Activated naive CD8-positive, alpha-beta T cell treated with anti-CD3 and anti-CD28 coated beads, Interleukin-2, amount 10 ng/mL, durations not matched to agents 7 days and 5 days (primary cell): ENCODE data around the gene UBP1. TPM values are rescaled to one million over a fixed set of nuclear protein-coding genes. Genes with fewer than 3 reads are reported as not detected.
"Not testable (repeated sequence)": the region's sequence is repeated elsewhere in the genome, so short reads cannot be mapped to it uniquely, and the experiment has no call there.

ENCODE experiments used
- ATAC-seq: fragments of 150-1000 bp; cut with Tn5 transposase; one replicate; pipeline ENCODE4 v1.10.0; 2021; ENCODE audit warnings: low read depth, moderate library complexity
- POLR2A ChIA-PET: fragments of 350-600 bp; sonication (Branson Sonifier 250); formaldehyde crosslinking; loops from one replicate; lab custom pipeline; 2021; ENCODE audit warnings: antibody characterized with exemption; lab: Charles Lee
- DNase-seq: peaks from one replicate; pipeline ENCODE4 v3.0.0; 2021
- H3K27ac Mint-ChIP-seq: one replicate; pipeline ENCODE4 v1.8.0; 2022; ENCODE audit warnings: mild to moderate bottlenecking, mixed read lengths
- H3K27me3 Mint-ChIP-seq: one replicate; pipeline ENCODE4 v1.8.0; 2022; ENCODE audit warnings: mild to moderate bottlenecking, moderate library complexity, mixed read lengths
- H3K36me3 Mint-ChIP-seq: one replicate; pipeline ENCODE4 v1.8.0; 2021; ENCODE audit warnings: mild to moderate bottlenecking, mixed read lengths
- H3K4me1 Mint-ChIP-seq: one replicate; pipeline ENCODE4 v1.8.0; 2021; ENCODE audit warnings: mixed read lengths
- H3K4me3 Mint-ChIP-seq: one replicate; pipeline ENCODE4 v1.8.0; 2022; ENCODE audit warnings: mild to moderate bottlenecking, moderate library complexity, mixed read lengths
- H3K9me3 Mint-ChIP-seq: one replicate; pipeline ENCODE4 v1.8.0; 2021; ENCODE audit warnings: mixed read lengths
- total RNA-seq, 2 experiments: library from RNA; stranded (reverse); gene quantifications; one replicate each; pipeline ENCODE4 v1.2.3, GENCODE V29; 2021

The UBP1 gene, protein sequence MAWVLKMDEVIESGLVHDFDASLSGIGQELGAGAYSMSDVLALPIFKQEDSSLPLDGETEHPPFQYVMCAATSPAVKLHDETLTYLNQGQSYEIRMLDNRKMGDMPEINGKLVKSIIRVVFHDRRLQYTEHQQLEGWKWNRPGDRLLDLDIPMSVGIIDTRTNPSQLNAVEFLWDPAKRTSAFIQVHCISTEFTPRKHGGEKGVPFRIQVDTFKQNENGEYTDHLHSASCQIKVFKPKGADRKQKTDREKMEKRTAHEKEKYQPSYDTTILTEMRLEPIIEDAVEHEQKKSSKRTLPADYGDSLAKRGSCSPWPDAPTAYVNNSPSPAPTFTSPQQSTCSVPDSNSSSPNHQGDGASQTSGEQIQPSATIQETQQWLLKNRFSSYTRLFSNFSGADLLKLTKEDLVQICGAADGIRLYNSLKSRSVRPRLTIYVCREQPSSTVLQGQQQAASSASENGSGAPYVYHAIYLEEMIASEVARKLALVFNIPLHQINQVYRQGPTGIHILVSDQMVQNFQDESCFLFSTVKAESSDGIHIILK
- total RNA-seq: 10 to 100 TPM; 66.8 to 73.9 TPM

DNA sequence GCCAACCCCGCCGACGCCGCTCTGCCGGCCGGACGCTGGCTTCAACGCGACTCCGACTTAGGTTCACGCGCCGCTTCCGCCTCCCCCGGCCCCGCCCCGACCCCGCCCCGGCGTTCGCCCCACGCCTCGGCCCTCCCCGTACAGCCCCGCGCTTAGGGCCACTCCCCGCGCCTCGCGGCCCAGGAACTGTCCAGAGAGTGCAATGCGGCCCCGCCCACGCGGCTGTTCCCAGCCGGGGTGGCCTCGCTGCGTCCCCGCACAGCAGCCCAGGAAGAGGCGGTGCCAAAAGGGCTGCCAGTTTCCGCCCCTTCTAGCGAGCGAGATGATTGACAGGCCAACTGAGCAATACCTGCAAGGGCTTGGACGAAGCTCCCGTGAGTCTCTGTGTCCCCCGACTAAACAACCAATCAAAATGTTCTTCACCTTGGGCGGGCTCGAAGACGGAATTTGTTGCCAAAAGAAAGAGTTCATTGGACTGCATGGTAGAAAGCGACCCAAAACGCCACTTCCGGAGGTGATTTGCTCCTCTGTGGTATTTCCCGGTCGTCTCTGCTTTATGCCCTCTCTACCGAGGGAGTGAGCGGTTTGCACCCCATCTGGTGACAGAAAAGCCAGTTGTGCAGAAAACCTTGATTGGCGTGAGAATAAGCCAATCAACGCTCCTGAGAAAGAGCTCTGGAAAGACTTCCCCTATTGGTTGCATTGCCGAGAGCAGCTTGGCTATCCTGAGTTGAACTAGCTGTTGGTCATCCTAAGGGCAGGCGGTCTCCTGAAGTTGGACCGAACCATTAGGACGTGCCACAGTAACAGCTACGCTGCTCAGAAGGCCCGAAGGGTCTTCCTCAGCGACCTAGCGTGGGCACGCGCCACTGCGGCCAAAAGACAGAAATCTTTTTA, at the start of gene UBP1:
Gene UBP1 (minus strand): TSS at position 78 of the 897 bp plus-strand sequence. CDS start 557 bp downstream, outside the sequence.
- Mint-ChIP-seq H3K4me3 (peak within 1 kb of the TSS; percentile 100), H3K9me3 (no peaks in the 10 kb centered on the region), H3K36me3 (peaks cover 3% of the 10 kb centered on the region), H3K4me1 (peaks cover 36% of the 10 kb centered on the region), H3K27me3 (no peaks in the 10 kb centered on the region), H3K27ac (peak within 1 kb of the TSS; percentile 100)
- DNase-seq: peak; percentile 98
- peak; percentile 89 for ATAC-seq
- POLR2A ChIA-PET: interaction anchor here (0.6 to 3.0 kb wide), 16 partner anchors 11 to 1908 kb away, joined by 3 to 20 read pairs (median 3); partner anchors contain the start of genes PDCD6IP and STT3B

DNA sequence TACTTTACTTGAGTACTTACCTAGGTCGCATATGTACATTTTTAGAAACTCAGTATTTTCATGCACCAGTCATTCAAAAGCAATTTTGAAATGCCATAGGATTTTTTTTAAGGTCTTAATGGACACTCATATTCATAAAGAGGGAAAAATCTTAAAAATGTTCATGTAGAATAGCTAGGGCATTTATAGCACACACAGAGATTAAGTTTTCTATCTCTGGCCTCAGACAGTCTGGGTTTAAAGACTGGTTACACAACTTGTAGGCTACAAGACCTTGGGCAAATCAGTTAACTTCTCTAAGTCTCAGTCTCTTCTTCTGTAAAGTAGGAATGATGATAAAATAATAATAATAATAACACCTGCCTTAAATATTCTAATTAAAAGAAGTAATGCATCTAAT, 48.5 kb upstream of the UBP1 start:
- DNase-seq: no peak
- Mint-ChIP-seq H3K9me3 (peaks cover 3% of the 10 kb centered on the region), H3K4me1 (no peaks in the 10 kb centered on the region), H3K27ac (no peak overlapping the region), H3K27me3 (no peaks in the 10 kb centered on the region), H3K36me3 (no peaks in the 10 kb centered on the region), H3K4me3 (no peak overlapping the region)
- no peak for ATAC-seq
- POLR2A ChIA-PET: no interaction called here

DNA sequence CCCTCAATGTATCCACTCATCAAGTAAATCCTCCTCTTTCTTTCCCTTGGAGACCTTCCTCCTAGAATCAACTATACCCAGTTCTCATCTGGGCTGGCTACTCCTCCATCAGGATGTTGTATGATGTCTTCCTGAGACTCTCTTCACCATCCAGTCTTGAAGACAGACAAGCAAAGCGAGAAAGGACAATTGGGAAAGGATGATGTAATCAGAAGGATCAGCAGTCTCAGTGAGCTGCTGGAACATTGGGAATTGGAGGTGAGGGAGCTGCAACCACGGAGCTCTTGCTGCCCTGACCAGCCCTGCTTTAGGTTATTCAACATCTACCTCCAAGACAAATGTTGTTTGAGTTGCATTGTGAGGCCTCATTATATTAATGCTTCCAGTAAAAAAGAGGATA, 48.0 kb upstream of the UBP1 start:
- Mint-ChIP-seq H3K4me3 (no peak overlapping the region), H3K27ac (no peak overlapping the region), H3K36me3 (no peaks in the 10 kb centered on the region), H3K27me3 (no peaks in the 10 kb centered on the region), H3K4me1 (no peaks in the 10 kb centered on the region), H3K9me3 (peaks cover 3% of the 10 kb centered on the region)
- POLR2A ChIA-PET: no interaction called here
- DNase-seq (no peak), ATAC-seq (no peak)

DNA sequence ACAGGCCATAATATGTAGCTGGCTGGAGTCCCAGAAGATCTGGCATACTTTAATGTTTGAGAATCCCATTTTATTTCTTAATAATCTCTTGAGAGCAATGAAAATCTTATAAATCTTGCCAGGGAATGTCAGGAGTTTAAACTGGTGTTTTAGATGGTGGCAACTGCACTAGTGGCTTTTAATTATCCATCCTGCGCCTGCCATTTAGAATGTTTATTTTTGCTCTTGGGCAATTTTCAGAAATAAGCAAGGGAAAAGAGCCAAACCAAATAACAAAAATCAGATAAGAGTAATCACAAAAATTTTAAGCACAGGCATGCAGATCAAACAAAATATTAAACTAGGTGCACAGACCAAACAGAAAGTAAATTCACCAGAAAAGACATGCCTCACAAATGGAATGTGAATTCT, 41.9 kb upstream of the UBP1 start:
- no peak for ATAC-seq
- Mint-ChIP-seq H3K4me1 (no peaks in the 10 kb centered on the region), H3K27ac (no peak overlapping the region), H3K36me3 (peaks cover 4% of the 10 kb centered on the region), H3K4me3 (no peak overlapping the region), H3K27me3 (no peaks in the 10 kb centered on the region), H3K9me3 (peaks cover 8% of the 10 kb centered on the region)
- POLR2A ChIA-PET: no interaction called here
- no peak for DNase-seq

DNA sequence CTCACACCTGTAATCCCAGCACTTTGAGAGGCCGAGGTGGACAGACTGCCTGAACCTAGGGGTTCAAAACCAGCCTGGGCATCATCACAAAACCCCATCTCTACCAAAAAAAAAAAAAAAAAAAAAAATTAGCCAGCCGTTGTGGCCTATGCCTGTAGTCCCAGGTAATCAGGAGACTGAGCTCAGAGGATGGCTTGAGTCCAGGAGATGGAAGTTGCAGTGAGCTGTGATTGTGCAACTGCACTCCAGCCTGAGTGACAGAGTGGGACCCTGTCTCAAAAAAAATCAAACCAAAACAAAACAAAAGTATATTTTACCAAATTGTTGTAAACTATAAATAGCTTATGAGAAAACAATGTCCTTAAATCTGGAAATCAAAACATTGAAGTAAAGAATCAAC, 34.7 kb upstream of the UBP1 start:
- DNase-seq (no peak), ATAC-seq (no peak)

DNA sequence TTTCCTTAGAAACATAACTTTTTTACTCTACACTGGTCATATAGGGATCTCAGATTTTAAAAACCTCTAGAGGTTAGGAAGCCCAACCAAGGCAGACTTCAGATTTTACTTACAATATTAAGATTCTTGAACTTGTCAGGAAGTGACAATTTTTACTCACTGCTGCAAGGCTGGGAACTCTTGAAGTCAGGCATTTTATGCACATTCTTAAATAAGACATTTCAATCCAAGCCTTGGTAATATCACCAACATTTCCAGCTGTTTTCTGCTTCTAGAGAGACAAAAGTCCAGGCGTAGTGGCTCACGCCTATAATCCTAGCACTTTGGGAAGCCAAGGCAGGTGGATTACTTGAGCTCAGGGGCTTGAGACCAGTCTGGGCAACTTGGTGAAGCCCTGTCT, 33.6 kb upstream of the UBP1 start:
- Mint-ChIP-seq H3K4me1 (peaks cover 1% of the 10 kb centered on the region), H3K9me3 (no peaks in the 10 kb centered on the region), H3K4me3 (no peak overlapping the region), H3K36me3 (no peaks in the 10 kb centered on the region), H3K27ac (no peak overlapping the region), H3K27me3 (no peaks in the 10 kb centered on the region)
- POLR2A ChIA-PET: no interaction called here
- ATAC-seq (no peak), DNase-seq (no peak)

More for the DNA sequence above, 34.7 kb upstream of the UBP1 start:
- POLR2A ChIA-PET: no interaction called here
- Mint-ChIP-seq H3K4me1 (peaks cover 1% of the 10 kb centered on the region), H3K4me3 (no peak overlapping the region), H3K27ac (no peak overlapping the region), H3K9me3 (no peaks in the 10 kb centered on the region), H3K27me3 (no peaks in the 10 kb centered on the region), H3K36me3 (no peaks in the 10 kb centered on the region)

DNA sequence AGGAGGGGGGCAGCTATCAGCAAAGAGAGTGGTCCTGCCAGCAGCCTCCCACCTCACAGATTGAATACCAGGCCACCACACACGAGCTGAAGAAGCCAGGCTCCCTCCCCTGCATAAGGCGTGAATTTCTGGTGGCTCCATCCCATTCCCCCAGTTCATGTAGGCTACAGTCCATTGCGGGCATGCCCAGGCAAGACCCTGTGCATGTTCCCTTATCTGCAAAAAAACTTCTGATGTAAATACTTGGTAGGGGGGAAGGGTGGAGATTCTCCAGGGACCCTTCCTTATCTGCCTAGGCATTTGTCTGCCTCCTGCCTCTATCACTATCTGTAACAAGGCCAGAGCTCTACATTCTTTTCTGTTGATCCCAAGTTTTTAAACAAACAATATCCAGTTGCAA, 27.6 kb upstream of the UBP1 start:
- Mint-ChIP-seq H3K4me3 (no peak overlapping the region), H3K27ac (no peak overlapping the region), H3K27me3 (no peaks in the 10 kb centered on the region), H3K4me1 (no peaks in the 10 kb centered on the region), H3K9me3 (peaks cover 9% of the 10 kb centered on the region), H3K36me3 (peaks cover 10% of the 10 kb centered on the region)
- POLR2A ChIA-PET: interaction anchor here (0.7 kb wide), 1 partner anchor 304 kb away, joined by 3 read pairs; no protein-coding TSS in a partner anchor
- DNase-seq (no peak), ATAC-seq (no peak)

DNA sequence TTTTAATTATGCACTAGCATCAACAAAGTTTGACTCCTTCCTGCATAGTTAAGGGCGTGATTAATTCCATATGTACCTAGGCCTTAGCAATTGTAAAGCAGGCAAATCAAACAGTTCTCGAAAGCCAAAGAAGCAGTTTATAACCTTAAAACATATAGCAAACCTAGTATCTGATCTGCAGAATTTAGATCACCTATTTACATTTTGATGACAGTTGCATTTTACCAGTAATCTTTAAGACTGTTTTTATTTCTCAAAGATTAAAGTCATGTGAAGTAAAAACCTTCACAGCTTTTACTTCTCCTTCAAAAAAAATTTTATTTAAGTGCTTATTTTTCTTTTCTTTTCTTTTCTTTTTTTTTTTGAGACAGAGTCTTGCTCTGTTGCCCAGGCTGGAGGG, 20.9 kb upstream of the UBP1 start:
- ATAC-seq (no peak), DNase-seq (no peak)
- Mint-ChIP-seq H3K4me1 (no peaks in the 10 kb centered on the region), H3K4me3 (no peak overlapping the region), H3K27ac (no peak overlapping the region), H3K27me3 (no peaks in the 10 kb centered on the region), H3K9me3 (peaks cover 17% of the 10 kb centered on the region), H3K36me3 (peaks cover 5% of the 10 kb centered on the region)
- POLR2A ChIA-PET: no interaction called here

DNA sequence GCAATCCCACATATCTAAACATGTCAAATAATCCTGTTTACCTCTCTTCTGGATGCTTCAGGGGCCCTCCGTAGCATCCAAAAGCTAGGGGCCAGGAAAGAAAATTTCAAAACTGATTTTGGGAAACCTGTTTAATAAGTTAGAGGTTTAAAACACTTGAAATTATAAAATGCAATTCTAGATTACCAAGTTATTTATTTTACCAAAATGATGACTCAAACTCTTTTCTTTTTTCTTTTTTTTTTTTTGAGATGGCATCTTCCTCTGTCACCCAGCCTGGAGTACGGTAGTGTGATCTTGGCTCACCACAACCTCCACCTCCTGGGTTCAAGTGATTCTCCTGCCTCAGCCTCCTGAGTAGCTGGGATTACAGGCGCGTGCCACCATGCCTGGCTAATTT, 19.4 kb upstream of the UBP1 start:
- peaks cover 17% of the 10 kb centered on the region for H3K9me3 Mint-ChIP-seq
- ATAC-seq, DNase-seq, H3K4me3 Mint-ChIP-seq, H3K27me3 Mint-ChIP-seq, H3K36me3 Mint-ChIP-seq, H3K4me1 Mint-ChIP-seq, H3K27ac Mint-ChIP-seq, POLR2A ChIA-PET: not testable (repeated sequence)

DNA sequence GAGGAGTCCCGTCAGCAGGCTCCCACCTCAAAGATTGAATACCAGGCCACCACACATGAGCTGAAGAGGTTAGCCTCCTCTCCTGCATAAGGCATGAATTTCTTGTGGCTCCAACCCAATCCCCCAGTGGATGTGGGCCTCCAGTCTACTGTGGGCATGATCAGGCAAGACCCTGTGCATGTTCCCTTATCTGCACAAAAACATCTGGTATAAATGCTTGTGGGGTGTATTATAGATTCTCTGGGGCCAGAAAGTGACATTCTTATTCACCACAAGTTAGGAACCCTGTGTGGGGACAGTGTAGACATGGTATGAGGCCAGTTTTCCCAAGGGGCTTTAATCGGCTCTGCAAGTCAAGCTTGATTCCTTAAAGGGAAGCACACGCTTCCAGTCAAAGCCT, 18.2 kb upstream of the UBP1 start:
- Mint-ChIP-seq H3K9me3 (peaks cover 22% of the 10 kb centered on the region), H3K4me1 (peaks cover 6% of the 10 kb centered on the region), H3K27me3 (no peaks in the 10 kb centered on the region), H3K4me3 (no peak overlapping the region), H3K36me3 (peaks cover 10% of the 10 kb centered on the region), H3K27ac (no peak overlapping the region)
- DNase-seq: no peak
- ATAC-seq: no peak
- POLR2A ChIA-PET: no interaction called here

DNA sequence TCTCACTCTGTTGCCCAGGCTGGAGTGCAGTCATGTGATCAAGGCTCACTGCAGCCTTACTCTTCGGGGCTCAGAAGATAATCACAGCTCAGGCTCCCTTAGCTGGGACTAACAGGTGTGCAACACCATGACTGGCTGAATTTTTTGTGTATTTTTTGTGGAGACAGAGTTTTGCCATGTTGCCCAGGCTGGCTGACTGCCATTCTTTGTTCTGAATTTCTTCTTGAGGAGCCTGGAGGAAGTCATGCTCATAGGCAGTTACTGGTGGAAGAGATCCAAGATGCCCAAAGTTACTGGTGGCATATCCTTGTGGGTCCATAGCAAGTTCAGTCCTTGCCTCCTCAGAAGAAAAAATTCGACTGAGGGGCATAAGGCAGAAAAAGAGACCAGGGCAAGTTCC, 16.6 kb upstream of the UBP1 start:
- peaks cover 13% of the 10 kb centered on the region for H3K36me3 Mint-ChIP-seq
- peaks cover 26% of the 10 kb centered on the region for H3K9me3 Mint-ChIP-seq
- POLR2A ChIA-PET: no interaction called here
- no peak overlapping the region for H3K4me3 Mint-ChIP-seq
- H3K27ac Mint-ChIP-seq: no peak overlapping the region
- no peak for ATAC-seq
- peaks cover 6% of the 10 kb centered on the region for H3K4me1 Mint-ChIP-seq
- no peak for DNase-seq
- H3K27me3 Mint-ChIP-seq: no peaks in the 10 kb centered on the region

DNA sequence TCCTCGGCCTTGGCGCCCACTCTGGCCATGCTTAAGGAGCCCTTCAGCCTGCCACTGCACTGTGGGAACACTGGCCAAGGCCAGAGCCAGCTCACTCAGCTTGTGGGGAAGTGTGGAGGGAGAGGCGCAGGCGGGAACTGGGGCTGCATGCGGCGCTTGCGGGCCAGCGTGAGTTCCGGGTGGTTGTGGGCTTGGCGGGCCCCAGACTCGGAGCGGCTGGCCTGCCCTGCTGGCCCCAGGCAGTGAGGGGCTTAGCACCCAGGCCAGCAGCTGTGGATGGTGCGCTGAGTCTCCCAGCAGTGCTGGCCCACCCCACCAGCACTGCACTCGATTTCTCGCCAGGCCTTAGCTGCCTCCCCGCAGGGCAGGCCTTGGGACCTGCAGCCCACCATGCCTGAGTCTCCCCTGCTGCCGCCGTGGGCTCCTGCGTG, 13.1 kb upstream of the UBP1 start:
- DNase-seq: no peak
- no peak for ATAC-seq
- POLR2A ChIA-PET: interaction anchor here (1.0 to 1.9 kb wide), 2 partner anchors 12 to 13 kb away, joined by 3 to 6 read pairs; no protein-coding TSS in a partner anchor
- Mint-ChIP-seq H3K27me3 (no peaks in the 10 kb centered on the region), H3K36me3 (peaks cover 10% of the 10 kb centered on the region), H3K4me1 (peaks cover 6% of the 10 kb centered on the region), H3K9me3 (peaks cover 13% of the 10 kb centered on the region), H3K4me3 (no peak overlapping the region), H3K27ac (no peak overlapping the region)

DNA sequence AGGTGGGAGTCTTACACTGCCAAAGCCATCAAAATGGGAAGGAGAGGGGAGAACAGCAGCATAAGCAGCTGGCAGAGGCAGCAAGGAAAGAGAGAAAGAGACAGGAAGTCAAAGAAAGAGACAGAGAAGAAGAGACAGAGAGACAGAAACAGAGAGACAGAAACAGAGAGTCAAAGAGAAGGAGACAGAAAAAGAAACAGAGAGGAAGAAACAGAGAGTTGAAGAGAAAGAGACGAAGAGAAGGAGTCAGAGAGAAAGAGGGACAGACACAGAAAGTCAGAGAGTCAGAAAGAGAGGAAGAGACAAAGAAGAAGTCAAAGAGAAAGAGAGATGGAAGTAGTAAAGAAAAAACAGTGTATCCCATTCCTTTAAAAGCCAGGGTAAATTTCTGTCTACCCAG, 11.8 kb upstream of the UBP1 start:
- H3K4me3 Mint-ChIP-seq, H3K9me3 Mint-ChIP-seq, DNase-seq, H3K27ac Mint-ChIP-seq, ATAC-seq, H3K27me3 Mint-ChIP-seq, POLR2A ChIA-PET: not testable (repeated sequence)
- Mint-ChIP-seq H3K4me1 (peaks cover 12% of the 10 kb centered on the region), H3K36me3 (peaks cover 10% of the 10 kb centered on the region)
